Skin of body (tissue), 2 donors: ENCODE results near the gene AZGP1. TPM values are rescaled to one million over a fixed set of nuclear protein-coding genes. Genes with fewer than 3 reads are reported as not detected.

Experiments
- small RNA-seq: library from RNA; depleted of rRNA; stranded (forward); fragments of <200 nt; gene quantifications from one replicate; pipeline ENCODE3, GENCODE V24; 2014; ENCODE audit warnings: low replicate concordance
- total RNA-seq: library from RNA; depleted of rRNA; stranded (reverse); fragments of >200 nt; gene quantifications from one replicate; pipeline ENCODE4 v1.2.3, GENCODE V29; 2014

Gene AZGP1
- total RNA-seq, 1 donor from 2014 or later, result 39.4 TPM

Small RNA genes lying within 50 kb of the gene (small RNA-seq; reads per million reads assigned to genes)
- gene RF00019 (not detected), gene RF00561 (not detected)

Other genes with a start within 250 kb of the AZGP1 start
- gene CYP3A7, start 240.8 kb downstream of the AZGP1 start, total RNA-seq, result 0.39 TPM
- gene CYP3A4, start 191.8 kb downstream of the AZGP1 start, total RNA-seq, result 2.6 TPM
- not detected for gene CYP3A43, start 148.0 kb downstream of the AZGP1 start, total RNA-seq
- gene OR2AE1, start 99.0 kb downstream of the AZGP1 start, total RNA-seq, result not detected
- 19.1 TPM for gene TRIM4, start 56.5 kb downstream of the AZGP1 start, total RNA-seq
- gene GJC3, start 46.4 kb downstream of the AZGP1 start, total RNA-seq, result 0.49 TPM
- gene ZKSCAN1, start 39.6 kb upstream of the AZGP1 start, total RNA-seq, result 38.1 TPM
- 8.4 TPM for gene ZSCAN21, start 73.7 kb upstream of the AZGP1 start, total RNA-seq
- gene ZNF3, start 105.7 kb upstream of the AZGP1 start, total RNA-seq, result 24.8 TPM
- gene COPS6, start 112.9 kb upstream of the AZGP1 start, total RNA-seq, result 46.1 TPM
- 47.5 TPM for gene MCM7, start 125.4 kb upstream of the AZGP1 start, total RNA-seq
- 12.8 TPM for gene AP4M1, start 125.6 kb upstream of the AZGP1 start, total RNA-seq
- 16.3 TPM for gene TAF6, start 143.3 kb upstream of the AZGP1 start, total RNA-seq
- gene CNPY4, start 143.6 kb upstream of the AZGP1 start, total RNA-seq, result 23.4 TPM
- gene MBLAC1, start 150.9 kb upstream of the AZGP1 start, total RNA-seq, result 1.1 TPM
- gene LAMTOR4, start 172.9 kb upstream of the AZGP1 start, total RNA-seq, result 73.6 TPM
- 5.3 TPM for gene TRAPPC14, start 182.7 kb upstream of the AZGP1 start, total RNA-seq
- gene GAL3ST4, start 192.6 kb upstream of the AZGP1 start, total RNA-seq, result 3.4 TPM
- gene GPC2, start 201.3 kb upstream of the AZGP1 start, total RNA-seq, result 3.9 TPM
- gene STAG3, start 201.9 kb upstream of the AZGP1 start, total RNA-seq, result 0.89 TPM
- not detected for gene PVRIG, start 243.9 kb upstream of the AZGP1 start, total RNA-seq